IPS-18a (cell line): Measurements from ENCODE around the gene LSM7.

Experiments
- H3K27ac ChIP-seq: one replicate; pipeline ENCODE4 v1.5.1; 2013; ENCODE audit warnings: low read length
- H3K27me3 ChIP-seq: one replicate; pipeline ENCODE4 v1.6.1; 2013; ENCODE audit warnings: mild to moderate bottlenecking, low read length; ENCODE audit not compliant: control insufficient read depth, insufficient read depth
- H3K36me3 ChIP-seq: one replicate; pipeline ENCODE4 v1.6.1; 2013; ENCODE audit warnings: low read depth, low read length; ENCODE audit not compliant: control insufficient read depth
- H3K4me1 ChIP-seq: one replicate; pipeline ENCODE4 v1.6.1; 2013; ENCODE audit warnings: low read depth, low read length; ENCODE audit not compliant: control insufficient read depth
- H3K4me3 ChIP-seq: one replicate; pipeline ENCODE4 v1.5.1; 2013; ENCODE audit warnings: low read length
- H3K9ac ChIP-seq: one replicate; pipeline ENCODE4 v1.6.1; 2013; ENCODE audit warnings: mild to moderate bottlenecking, low read length, moderate library complexity
- H3K9me3 ChIP-seq: one replicate; pipeline ENCODE4 v1.6.1; 2013; ENCODE audit warnings: low read depth, low read length; ENCODE audit not compliant: control insufficient read depth

Gene LSM7

DNA sequence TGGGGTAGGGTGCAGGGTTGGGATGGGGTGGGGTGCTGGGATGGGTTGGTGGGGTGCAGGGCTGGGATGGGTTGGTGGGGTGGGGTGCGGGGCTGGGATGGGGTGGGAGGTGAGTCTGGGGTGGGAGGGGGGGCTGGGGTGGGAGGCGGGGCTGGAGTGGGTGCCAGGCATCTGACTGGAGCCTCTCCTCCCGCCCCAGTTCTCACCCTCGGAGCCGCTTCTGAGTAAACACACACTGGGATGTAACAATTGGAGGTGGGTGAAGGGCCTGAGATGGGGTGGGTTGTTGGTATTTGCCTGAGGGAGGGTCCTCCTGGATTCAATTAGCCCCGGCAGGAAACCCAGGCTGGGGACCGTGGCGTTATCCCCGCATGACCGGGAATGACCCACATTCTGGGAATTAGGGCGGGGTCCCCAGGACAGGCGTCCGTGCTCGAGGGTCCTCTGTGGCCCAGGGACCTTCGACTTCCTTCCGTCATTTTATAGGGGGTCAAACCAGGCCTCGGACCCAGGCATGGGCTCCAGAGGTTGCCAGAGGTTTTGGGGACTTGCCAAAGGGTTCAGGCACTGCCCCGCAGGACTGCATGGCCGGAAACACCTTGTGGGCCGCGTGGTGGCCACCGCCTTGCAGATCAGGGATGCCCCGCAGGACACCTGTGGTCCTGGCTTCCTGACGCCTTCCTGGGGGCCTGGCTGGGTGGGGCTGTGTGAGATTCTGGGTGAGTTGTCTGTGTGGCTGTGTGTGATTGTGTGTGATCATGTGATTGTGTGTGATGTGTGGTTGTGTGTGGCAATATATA lies 33.1 kb upstream of the LSM7 start:
- Histone ChIP-seq H3K9me3 (no peaks in the 10 kb centered on the region), H3K4me3 (no peak overlapping the region), H3K27me3 (peaks cover 32% of the 10 kb centered on the region), H3K9ac (no peak overlapping the region), H3K27ac (no peak overlapping the region), H3K36me3 (no peaks in the 10 kb centered on the region), H3K4me1 (no peaks in the 10 kb centered on the region)

DNA sequence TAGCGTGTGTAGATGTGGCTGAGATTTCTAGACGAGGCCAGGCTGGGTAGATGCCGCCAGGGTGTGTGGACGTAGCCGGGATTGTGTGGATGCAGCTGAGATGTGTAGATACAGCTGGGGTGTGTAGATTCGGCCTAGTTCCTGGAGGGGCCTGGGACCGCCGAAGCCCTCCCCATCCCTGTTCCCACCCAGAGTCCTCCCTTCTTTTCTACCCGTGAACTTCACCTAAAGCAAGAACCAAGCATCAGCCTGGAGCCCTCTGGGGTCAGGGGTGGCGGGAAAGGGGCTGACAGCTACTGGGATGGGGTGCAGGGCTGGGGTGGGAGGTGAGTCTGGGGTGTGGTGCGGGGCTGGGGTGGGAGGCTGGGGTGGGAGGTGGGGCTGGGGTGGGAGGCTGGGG lies 32.4 kb upstream of the LSM7 start:
- Histone ChIP-seq H3K27me3 (peaks cover 32% of the 10 kb centered on the region), H3K9ac (no peak overlapping the region), H3K4me3 (no peak overlapping the region), H3K4me1 (no peaks in the 10 kb centered on the region), H3K9me3 (no peaks in the 10 kb centered on the region), H3K36me3 (no peaks in the 10 kb centered on the region), H3K27ac (no peak overlapping the region)

DNA sequence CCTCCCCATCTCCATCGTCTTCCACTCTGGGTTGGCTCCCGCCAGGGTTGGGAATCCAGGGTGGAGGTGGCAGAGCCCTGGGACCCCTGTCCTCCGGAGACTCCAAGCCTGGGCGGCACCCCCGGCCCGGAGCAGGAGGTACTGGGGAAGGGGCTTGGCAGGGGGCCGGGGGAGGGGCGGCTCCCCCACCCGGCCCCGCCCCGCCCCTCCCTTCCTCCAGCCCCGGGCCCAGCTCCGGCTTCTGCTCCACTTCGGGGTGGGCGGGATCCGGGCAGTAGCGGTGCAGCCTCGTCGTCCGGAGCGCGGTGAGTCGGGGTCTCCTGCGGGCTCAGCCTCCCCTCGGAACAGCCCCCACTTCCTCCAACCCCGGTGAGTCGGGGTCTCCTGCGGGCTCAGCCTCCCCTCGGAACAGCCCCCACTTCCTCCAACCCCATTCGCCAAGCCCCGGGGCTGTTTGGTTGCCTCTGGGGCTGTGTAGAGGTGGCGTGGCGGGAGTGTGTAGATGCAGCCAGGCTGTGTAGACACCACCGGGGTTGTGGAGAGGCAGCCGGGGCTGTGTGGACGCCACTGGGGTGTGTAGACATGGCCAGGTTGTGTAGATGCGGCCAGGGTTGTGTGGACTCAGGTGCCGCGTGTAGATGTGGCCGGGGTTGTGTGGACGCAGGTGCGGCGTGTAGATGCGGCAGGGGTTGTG lies 31.8 kb upstream of the LSM7 start, which contains the start of gene TMPRSS9:
TMPRSS9 (plus strand) TSS at position 274 of the 694 bp plus-strand sequence. CDS start 29,521 bp downstream, outside the sequence.
- H3K9me3 ChIP-seq, result no peaks in the 10 kb centered on the region
- no peak within 1 kb of the TSS for H3K4me3 ChIP-seq
- no peak within 1 kb of the TSS for H3K27ac ChIP-seq
- H3K36me3 ChIP-seq, result no peaks in the 10 kb centered on the region
- H3K4me1 ChIP-seq, result no peaks in the 10 kb centered on the region
- no peak within 1 kb of the TSS for H3K9ac ChIP-seq
- peaks cover 32% of the 10 kb centered on the region for H3K27me3 ChIP-seq

DNA sequence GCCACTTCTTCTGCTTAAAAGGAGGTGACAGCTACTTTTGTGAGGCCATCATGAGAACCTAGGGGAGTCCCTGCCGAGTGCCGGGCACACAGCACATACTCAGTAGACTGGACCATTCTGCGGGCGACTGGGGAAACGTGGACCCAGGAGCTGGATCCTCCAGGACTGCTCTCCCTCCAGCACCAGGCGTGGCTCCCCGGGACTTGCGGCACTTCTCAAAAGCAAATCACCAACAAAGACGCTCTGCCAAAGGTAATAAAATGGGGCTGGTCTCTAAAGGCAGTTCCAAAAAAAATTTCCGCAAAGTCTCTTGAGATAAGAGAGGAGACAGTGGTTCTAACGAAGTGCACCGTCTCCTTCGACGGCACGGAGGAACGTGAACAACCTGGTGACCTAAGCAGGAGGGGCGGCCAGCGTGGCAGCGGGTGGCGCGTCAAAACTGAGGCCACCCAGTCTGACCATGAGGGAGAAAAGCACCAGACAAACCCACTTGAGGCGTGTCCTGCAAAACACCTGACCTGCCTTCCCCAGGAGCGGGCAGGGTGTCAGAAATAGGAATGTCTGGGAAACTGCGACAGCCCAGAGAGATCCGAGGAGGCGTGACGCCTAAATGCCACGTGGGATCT lies 30.3 kb upstream of the LSM7 start:
- Histone ChIP-seq H3K27ac (no peak overlapping the region), H3K4me1 (no peaks in the 10 kb centered on the region), H3K9me3 (no peaks in the 10 kb centered on the region), H3K9ac (no peak overlapping the region), H3K36me3 (no peaks in the 10 kb centered on the region), H3K4me3 (no peak overlapping the region), H3K27me3 (peaks cover 32% of the 10 kb centered on the region)

DNA sequence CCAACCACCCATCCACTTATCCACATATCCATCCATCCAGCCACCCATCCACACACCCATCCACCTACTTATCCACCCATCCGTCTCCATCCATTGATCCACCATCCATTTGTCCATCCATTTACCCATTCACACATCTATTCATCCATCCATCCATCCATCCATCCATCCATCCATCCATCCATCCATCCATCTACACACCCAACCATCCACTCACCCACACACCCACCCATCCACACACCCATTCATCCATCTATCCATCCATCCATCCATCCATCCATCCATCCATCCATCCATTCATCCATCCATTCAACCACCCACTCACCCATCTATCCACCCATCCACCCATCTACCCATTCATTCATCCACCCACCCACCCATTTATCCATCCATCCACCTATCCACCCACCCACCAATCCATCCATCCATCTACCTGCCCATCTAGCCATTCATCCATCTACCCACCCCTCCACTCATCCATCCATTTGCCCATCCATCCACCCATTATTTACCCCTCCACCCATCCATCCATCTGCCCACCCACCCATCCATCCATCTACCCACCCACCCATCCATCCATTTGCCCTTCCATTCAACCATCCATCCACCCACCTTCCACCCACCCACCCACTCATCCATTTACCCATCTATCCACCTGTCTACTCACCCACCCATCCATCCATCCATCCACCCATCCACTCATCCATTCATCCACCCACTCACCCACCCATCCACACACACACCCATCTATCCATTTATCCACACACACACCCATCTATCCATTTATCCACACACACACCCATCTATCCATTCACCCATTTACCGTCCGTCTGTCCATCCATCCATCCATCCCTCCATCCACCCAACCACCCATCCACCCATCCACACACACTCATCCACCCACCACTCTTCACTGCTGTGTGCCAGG lies 29.2 kb upstream of the LSM7 start:
- Histone ChIP-seq H3K36me3 (no peaks in the 10 kb centered on the region), H3K27ac (no peak overlapping the region), H3K9ac (no peak overlapping the region), H3K4me1 (no peaks in the 10 kb centered on the region), H3K9me3 (no peaks in the 10 kb centered on the region), H3K4me3 (no peak overlapping the region), H3K27me3 (peaks cover 32% of the 10 kb centered on the region)

DNA sequence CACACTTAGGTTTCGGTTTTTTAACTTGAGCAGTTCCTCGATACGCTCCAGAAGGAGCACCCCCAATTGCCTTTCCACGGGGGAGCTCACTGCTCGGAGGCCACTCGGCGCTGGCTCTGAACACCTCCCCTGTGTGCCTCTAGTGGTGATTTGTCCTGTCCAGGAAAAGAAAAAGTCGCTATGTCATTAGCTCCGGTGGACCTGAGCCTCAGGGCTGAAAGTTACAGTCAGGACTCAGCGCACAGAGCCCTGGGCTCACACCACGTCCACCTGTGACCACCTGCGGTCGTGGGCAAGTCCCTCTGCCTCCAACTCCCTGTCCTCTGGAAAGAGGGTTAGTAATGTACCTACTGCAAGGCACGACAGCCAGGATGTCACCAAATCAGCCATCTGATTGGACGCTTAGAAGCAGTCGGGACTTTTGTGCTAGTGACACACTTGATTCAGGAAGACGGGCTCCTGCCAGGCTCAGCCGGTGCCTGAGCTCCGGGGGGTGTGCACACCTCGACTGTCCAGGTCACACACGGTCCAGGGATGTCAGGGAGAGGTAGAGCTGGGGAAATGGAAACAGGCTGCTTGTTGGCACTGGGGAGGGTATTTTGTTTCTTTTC lies 27.8 kb upstream of the LSM7 start:
- Histone ChIP-seq H3K9me3 (no peaks in the 10 kb centered on the region), H3K4me1 (no peaks in the 10 kb centered on the region), H3K9ac (no peak overlapping the region), H3K27ac (no peak overlapping the region), H3K36me3 (no peaks in the 10 kb centered on the region), H3K4me3 (no peak overlapping the region), H3K27me3 (peaks cover 25% of the 10 kb centered on the region)

DNA sequence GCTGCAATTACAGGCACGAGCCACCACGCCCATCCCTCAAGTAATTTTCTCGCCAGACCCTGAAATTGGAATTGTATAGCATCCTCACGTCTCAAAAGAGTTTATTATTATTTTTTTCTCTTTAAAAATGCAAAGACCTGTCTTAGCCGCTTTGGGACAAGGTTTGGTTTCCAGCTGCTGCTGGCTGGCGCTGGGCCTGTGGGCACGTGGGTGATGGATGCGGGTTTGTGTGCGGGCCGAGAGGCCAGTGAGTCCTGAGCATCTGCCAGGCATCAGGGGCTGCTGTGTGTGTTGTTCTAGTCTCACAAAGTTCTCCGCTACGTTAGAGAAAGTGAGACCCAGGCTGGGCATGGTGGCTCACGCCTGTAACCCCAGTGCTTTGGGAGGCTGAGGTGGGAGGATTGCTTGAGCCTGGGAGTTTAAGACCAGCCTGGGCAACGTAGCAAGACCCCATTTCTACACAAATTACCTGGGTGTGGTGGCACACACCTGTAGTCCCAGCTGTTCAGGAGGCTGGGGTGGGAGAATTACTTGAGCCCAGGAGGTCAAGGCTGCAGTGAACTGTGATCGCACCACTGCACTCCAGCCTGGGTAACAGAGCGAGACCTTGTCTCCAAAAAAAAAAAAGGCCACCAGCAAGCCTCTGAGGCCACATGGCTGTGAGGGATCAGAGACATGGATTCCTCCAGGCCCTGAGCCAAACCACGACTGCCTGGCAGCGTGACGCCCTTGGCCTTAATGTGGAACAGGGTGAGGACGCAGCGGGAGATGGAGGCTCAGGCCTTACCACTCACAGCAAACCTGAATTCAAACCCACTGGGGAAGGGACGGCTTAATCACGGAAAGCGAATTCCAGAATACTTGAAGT lies 27.0 kb upstream of the LSM7 start:
- H3K27ac ChIP-seq, result no peak overlapping the region
- no peaks in the 10 kb centered on the region for H3K36me3 ChIP-seq
- no peak overlapping the region for H3K4me3 ChIP-seq
- H3K9ac ChIP-seq, result no peak overlapping the region
- H3K27me3 ChIP-seq, result peaks cover 20% of the 10 kb centered on the region
- H3K4me1 ChIP-seq, result no peaks in the 10 kb centered on the region
- no peaks in the 10 kb centered on the region for H3K9me3 ChIP-seq

DNA sequence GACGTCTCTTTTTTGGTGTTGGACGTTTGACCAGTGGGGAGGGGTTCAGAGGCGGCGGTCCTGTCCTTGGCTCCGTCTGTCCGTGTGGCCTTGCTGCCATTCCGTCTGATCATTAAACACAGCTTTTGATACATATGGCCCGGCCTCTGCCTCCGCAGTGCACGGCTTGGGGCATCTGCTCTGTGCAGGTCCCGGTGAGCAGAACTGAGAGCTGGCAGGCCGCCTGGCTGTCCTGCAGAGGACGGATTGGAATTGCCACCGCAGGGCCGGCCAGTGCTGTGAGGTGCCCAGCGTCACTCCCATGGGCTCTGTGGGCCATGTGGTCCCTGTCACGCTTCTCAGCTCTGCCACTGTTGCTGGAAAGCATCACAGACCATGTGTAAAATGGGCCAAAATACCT lies 26.3 kb upstream of the LSM7 start:
- Histone ChIP-seq H3K27ac (no peak overlapping the region), H3K9ac (no peak overlapping the region), H3K4me1 (no peaks in the 10 kb centered on the region), H3K9me3 (no peaks in the 10 kb centered on the region), H3K27me3 (peaks cover 14% of the 10 kb centered on the region), H3K36me3 (no peaks in the 10 kb centered on the region), H3K4me3 (no peak overlapping the region)

DNA sequence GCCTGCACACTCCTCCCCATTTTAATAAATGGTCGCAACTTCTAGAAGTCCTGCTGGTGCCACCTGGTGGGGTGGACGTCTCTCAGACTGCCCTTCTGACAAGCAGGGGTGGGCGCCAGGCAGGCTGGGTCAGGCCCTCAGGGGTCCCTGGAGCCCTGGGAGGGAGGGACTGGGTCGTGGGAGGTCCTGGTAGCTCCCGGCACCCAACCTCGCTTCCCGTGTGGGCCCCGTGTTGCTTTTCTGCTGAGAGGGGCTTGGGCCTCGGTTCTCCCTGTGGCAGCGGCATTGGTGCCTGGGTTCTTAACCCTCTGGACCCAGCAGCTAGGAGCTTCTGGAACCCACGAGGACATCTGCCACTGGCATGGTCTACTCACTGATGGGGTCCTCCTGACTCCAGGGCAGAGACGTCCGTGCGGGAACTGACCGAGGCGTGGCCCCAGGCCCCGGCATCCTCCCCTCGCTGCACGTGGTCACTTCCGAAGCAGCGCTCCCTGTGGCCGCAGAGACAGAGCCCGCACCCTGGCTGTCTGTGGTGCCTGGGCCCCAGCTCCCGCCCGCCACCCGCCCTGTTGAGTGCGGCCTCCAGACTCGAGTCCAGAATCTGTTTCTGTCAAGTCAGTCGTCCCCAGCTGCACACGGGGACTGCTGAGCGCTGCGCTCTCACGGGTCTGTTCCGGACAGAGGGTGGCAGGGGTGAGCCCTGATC lies 25.7 kb upstream of the LSM7 start:
- no peak overlapping the region for H3K9ac ChIP-seq
- peaks cover 10% of the 10 kb centered on the region for H3K27me3 ChIP-seq
- H3K9me3 ChIP-seq, result no peaks in the 10 kb centered on the region
- no peak overlapping the region for H3K27ac ChIP-seq
- no peaks in the 10 kb centered on the region for H3K4me1 ChIP-seq
- no peak overlapping the region for H3K4me3 ChIP-seq
- no peaks in the 10 kb centered on the region for H3K36me3 ChIP-seq
